Measurements from ENCODE around the gene ALOXE3.

Gene ALOXE3

DNA sequence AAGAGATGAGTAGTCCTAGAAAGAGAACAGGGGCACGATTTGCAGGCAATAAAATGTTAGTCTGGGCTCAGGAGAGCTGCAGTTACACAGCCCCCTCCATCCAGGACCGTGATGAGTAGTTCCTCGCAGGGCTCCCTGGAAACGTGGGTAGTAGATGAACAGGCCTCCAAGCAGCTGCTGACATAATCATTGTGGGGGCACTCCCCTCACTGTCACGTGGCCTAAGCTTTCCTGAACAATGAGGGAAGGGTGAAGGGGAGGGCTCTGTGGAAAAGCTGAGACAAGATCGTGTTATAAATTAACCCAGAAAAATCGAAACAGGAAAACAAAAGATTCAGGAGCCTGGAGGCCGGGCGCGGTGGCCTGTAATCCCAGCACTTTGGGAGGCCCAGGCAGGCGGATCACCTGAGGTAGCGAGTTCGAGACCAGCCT, 35.2 kb upstream of the ALOXE3 start:
- no peak for DNase-seq (ENCODE audit: low spot score)
- in situ Hi-C loops (cut with MboI; ENCODE audit: low sequenced_read_pairs, unreplicated experiment): no loop called here
- TF ChIP-seq, protein P1, sequence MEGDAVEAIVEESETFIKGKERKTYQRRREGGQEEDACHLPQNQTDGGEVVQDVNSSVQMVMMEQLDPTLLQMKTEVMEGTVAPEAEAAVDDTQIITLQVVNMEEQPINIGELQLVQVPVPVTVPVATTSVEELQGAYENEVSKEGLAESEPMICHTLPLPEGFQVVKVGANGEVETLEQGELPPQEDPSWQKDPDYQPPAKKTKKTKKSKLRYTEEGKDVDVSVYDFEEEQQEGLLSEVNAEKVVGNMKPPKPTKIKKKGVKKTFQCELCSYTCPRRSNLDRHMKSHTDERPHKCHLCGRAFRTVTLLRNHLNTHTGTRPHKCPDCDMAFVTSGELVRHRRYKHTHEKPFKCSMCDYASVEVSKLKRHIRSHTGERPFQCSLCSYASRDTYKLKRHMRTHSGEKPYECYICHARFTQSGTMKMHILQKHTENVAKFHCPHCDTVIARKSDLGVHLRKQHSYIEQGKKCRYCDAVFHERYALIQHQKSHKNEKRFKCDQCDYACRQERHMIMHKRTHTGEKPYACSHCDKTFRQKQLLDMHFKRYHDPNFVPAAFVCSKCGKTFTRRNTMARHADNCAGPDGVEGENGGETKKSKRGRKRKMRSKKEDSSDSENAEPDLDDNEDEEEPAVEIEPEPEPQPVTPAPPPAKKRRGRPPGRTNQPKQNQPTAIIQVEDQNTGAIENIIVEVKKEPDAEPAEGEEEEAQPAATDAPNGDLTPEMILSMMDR (IDR thresholded peaks at IDR 0.05; ENCODE audit: borderline replicate concordance, control extremely low read depth, extremely low read depth, insufficient read depth, missing control alignments): no peak

DNA sequence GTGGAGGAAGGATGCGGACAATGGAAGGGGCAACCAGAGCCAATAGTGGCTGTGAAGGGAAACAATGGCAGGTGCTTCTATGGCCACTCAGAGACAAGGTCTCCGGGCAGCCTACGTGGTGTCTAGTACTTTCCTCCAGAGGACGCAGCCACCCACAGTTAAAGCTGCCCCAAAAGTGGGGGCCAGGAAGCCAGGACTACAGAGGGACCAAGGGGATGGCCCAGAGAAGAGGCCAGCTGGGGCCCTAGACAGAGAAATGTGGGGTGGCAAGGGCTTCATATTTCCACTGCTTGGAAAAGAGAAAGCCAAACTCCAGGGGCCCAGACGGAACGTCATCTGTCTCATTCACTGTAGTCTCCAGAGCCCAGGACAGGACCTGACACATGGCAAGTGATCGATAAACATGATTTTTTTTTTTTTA, 34.7 kb upstream of the ALOXE3 start:
- in situ Hi-C loops (cut with MboI; ENCODE audit: low sequenced_read_pairs, unreplicated experiment): no loop called here
- DNase-seq (ENCODE audit: low spot score): no peak
- TF ChIP-seq, protein P1 (IDR thresholded peaks at IDR 0.05; ENCODE audit: borderline replicate concordance, control extremely low read depth, extremely low read depth, insufficient read depth, missing control alignments): no peak

DNA sequence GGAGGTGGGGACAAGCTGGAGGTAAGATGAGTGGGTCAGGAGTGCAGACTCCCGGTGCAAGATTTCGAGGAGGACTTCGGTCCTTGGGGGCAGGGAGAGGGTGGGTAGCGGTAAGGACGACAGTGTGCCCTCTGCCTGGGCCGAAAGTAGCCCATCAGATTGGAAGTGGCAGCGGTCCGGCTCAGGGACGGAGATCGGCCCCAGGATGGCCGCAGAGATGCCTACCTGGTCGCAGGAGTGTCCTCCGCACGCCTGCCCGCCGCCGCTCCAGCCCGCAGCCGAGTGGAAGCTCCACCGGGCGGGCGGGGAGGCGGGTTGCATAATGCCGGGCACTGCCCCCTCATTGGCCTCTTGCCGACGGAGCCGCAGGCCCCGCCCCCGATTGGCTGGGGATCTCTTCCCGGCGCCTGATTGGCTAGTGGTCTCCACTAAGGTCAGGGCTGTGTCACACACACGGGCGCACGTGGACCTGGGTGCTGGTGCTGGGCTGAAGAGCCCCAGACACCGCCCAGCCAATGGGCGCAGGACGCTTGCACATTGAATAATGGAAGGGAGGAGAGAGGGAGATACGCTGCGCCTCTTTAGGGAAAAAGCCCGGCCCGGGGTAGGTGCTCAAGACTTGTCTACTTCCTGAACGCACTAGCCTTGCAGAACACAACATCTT, 33.9 kb upstream of the ALOXE3 start, which contains the start of gene PER1:
TSS of gene PER1 (minus strand) at position 293 of the 664 bp plus-strand sequence. CDS start 1,698 bp downstream, outside the sequence.
- TF ChIP-seq, protein P1 (IDR thresholded peaks at IDR 0.05; ENCODE audit: borderline replicate concordance, control extremely low read depth, extremely low read depth, insufficient read depth, missing control alignments): no peak
- DNase-seq (ENCODE audit: low spot score): peak; percentile 93
- in situ Hi-C loops (cut with MboI; ENCODE audit: low sequenced_read_pairs, unreplicated experiment): no loop called here

DNA sequence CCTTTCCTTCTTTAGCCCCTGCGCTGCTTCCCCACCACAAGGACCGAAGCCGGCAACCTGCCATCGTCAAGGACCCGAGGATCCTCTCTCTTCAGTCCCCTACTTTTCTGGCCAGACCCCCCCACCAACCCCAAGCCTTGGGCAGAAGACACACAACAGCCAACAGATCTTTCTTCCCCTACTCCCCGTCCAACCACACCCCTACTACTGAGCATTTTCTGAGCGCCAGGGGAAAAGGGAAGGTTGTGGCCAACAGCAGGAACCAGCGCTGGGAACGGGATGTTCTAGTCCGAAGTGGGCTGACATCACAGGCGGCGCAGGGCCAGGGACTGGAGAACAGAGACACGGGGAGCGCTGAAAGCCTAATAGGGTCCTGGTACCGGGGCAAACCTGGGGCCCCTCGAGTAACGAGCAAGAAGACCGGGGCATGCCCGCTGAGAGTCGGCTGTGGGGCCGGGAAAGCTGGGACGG, 33.4 kb upstream of the ALOXE3 start:
- TF ChIP-seq, protein P1 (IDR thresholded peaks at IDR 0.05; ENCODE audit: borderline replicate concordance, control extremely low read depth, extremely low read depth, insufficient read depth, missing control alignments): no peak
- no peak for DNase-seq (ENCODE audit: low spot score)
- in situ Hi-C loops (cut with MboI; ENCODE audit: low sequenced_read_pairs, unreplicated experiment): no loop called here

DNA sequence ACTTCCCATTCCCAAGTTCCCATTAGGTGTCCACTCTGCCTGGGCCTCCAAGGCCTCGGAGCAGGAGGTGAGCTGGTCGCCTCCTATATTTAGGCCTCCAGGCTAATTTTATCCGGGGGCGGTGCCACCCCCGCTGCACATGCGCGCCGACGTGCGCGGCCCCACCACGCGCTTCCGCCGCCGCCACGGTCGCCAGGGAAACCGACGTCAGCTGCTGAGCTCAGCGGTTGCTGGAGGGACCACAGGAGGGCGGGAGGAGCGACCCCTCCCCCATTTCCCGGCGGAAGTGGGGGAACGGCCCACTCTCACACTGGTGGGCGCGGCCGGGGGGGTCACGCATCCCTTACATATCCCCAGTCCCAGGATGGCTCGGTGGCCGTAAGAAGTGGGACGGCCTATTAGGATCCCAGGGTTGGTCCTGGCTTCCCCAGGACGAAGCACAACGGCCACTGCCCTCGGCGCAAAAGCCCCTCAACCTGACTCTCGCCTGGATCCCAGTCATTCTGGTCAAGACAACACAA, 32.9 kb upstream of the ALOXE3 start:
- in situ Hi-C loops (cut with MboI; ENCODE audit: low sequenced_read_pairs, unreplicated experiment): no loop called here
- TF ChIP-seq, protein P1 (IDR thresholded peaks at IDR 0.05; ENCODE audit: borderline replicate concordance, control extremely low read depth, extremely low read depth, insufficient read depth, missing control alignments): no peak
- DNase-seq (ENCODE audit: low spot score): peak; percentile 92

DNA sequence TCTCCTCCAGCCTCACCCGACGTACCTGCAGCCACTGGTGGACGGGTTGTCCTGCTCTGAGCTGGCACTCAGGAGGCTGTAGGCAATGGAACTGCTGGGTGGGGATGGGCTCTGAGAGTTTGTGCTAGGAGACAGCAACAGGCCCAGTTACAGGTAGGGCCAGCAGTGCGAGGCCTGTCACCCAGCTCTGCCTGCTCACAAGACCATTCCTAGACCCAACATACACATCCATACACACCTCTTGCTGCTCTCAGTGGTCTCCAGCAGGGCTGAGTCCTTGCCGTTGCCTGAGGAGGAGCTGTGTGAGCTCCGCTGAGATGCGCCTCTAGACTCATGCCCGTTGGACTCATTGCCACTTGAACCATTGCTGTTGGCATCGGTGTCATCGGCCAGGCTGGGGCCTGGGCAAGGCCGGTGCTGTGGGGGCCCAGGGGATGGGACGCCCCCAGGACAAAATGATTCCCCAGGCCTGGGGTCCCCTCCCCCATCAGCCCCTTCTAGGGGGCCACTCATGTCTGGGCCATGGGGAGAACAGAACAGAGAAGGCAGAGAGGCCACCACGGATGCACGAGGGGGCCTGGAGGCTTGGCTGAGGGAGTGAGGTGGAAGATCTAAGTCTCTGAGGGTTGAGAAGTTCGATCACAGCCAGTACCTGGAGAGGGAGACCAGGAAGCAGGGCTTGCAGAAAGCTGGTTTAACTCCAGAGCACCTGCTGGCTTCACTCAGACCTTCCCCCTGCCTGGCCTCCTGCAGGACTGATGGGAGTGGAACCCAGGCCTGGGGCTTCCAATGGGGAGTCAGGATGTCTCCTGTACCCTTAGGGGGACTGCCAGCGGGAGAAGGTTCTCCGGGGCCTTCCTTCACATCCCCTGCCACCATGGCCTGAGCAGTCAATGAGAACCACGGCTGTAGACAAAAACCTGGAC, 32.1 kb upstream of the ALOXE3 start:
- in situ Hi-C loops (cut with MboI; ENCODE audit: low sequenced_read_pairs, unreplicated experiment): no loop called here
- no peak for DNase-seq (ENCODE audit: low spot score)
- TF ChIP-seq, protein P1 (IDR thresholded peaks at IDR 0.05; ENCODE audit: borderline replicate concordance, control extremely low read depth, extremely low read depth, insufficient read depth, missing control alignments): no peak
